Naive thymus-derived CD4-positive, alpha-beta T cell (primary cell): ENCODE results near the gene CTCFL. TPM values are rescaled to one million over a fixed set of nuclear protein-coding genes. Genes with fewer than 3 reads are reported as not detected.
A peak's percentile ranks its signal among the peaks of the same experiment; 100 is the strongest.

Experiments
- ATAC-seq: fragments of 150-1000 bp; cut with Tn5 transposase; 2 replicates; pipeline ENCODE4 v1.10.0; 2021; ENCODE audit warnings: mild to moderate bottlenecking, moderate library complexity
- CTCF ChIA-PET: fragments of 350-600 bp; sonication (Branson Sonifier 250); formaldehyde crosslinking; loops from one replicate; lab custom pipeline; 2021; ENCODE audit warnings: antibody characterized with exemption; lab: Charles Lee
- POLR2A ChIA-PET: fragments of 350-600 bp; sonication (Branson Sonifier 250); formaldehyde crosslinking; loops from one replicate; lab custom pipeline; 2021; ENCODE audit warnings: antibody characterized with exemption, inconsistent platforms; lab: Charles Lee
- DNase-seq, 9 donors: peaks; one replicate each; pipeline versions ENCODE4 v3.0.0 to v3.0.0-alpha.2; 2020 to 2022; ENCODE audit warnings: mixed read lengths in 1 of 9
- H3K27ac ChIP-seq: one replicate; pipeline ENCODE4 v1.7.0; 2013; ENCODE audit warnings: mild to moderate bottlenecking, low read depth, low read length, moderate library complexity
- H3K27me3 ChIP-seq, 2 donors: one replicate each; pipeline ENCODE4 v1.7.0; 2013; ENCODE audit warnings: low read length in 2 of 2, mild to moderate bottlenecking in 2 of 2, moderate library complexity in 2 of 2; ENCODE audit not compliant: control insufficient read depth in 2 of 2, insufficient read depth in 2 of 2
- H3K36me3 ChIP-seq, 3 experiments: 1 replicate in 2 of 3; 2 replicates in 1 of 3; pipeline ENCODE4 v1.7.0; 2013; ENCODE audit warnings: low read length in 3 of 3, mild to moderate bottlenecking in 3 of 3, moderate library complexity in 1 of 3; ENCODE audit not compliant: insufficient read depth in 3 of 3, control insufficient read depth in 2 of 3
- H3K4me1 ChIP-seq, 2 donors: one replicate each; pipeline ENCODE4 v1.7.0; 2013; ENCODE audit warnings: low read length in 2 of 2, mild to moderate bottlenecking in 2 of 2, moderate library complexity in 1 of 2; ENCODE audit not compliant: control insufficient read depth in 2 of 2, insufficient read depth in 2 of 2
- H3K4me3 ChIP-seq: 2 replicates; pipeline ENCODE4 v1.7.0; 2013; ENCODE audit warnings: mild to moderate bottlenecking, low read length
- H3K9me3 ChIP-seq, 3 experiments: 1 replicate in 2 of 3; 2 replicates in 1 of 3; pipeline ENCODE4 v1.7.0; 2013; ENCODE audit warnings: low read length in 3 of 3; ENCODE audit not compliant: control insufficient read depth in 2 of 3
- H3K27ac Mint-ChIP-seq, 9 donors: one replicate each; pipeline ENCODE4 v1.8.0; 2020 to 2022; ENCODE audit warnings: mixed read lengths in 9 of 9, mild to moderate bottlenecking in 8 of 9, moderate library complexity in 5 of 9, inconsistent platforms in 2 of 9
- H3K27me3 Mint-ChIP-seq, 5 donors: one replicate each; pipeline ENCODE4 v1.8.0; 2021 to 2022; ENCODE audit warnings: mixed read lengths in 5 of 5, mild to moderate bottlenecking in 1 of 5
- H3K36me3 Mint-ChIP-seq, 5 donors: one replicate each; pipeline ENCODE4 v1.8.0; 2020 to 2022; ENCODE audit warnings: mixed read lengths in 5 of 5, mild to moderate bottlenecking in 3 of 5, inconsistent platforms in 1 of 5
- H3K4me1 Mint-ChIP-seq, 7 donors: one replicate each; pipeline ENCODE4 v1.8.0; 2020 to 2022; ENCODE audit warnings: mixed read lengths in 7 of 7, mild to moderate bottlenecking in 3 of 7, inconsistent platforms in 1 of 7
- H3K4me3 Mint-ChIP-seq, 10 donors: one replicate each; pipeline ENCODE4 v1.8.0; 2020 to 2022; ENCODE audit warnings: mild to moderate bottlenecking in 10 of 10, mixed read lengths in 10 of 10, moderate library complexity in 6 of 10, inconsistent platforms in 2 of 10
- H3K9me3 Mint-ChIP-seq, 11 donors: one replicate each; pipeline ENCODE4 v1.8.0; 2020 to 2022; ENCODE audit warnings: mixed read lengths in 11 of 11, mild to moderate bottlenecking in 4 of 11, inconsistent platforms in 1 of 11, moderate library complexity in 1 of 11
- intact Hi-C, 2 donors: fragments of 100-400 bp; cut with micrococcal nuclease; formaldehyde crosslinking; loops; one replicate each; pipeline ENCODE4 v1.15.1; 2023
- polyA plus RNA-seq, 2 donors: library from polyadenylated mRNA; unstranded; fragments of 300-500 nt; fragmentation: Illumina TruSeq; gene quantifications; one replicate each; pipeline ENCODE4 v1.2.3, GENCODE V29; 2021
- total RNA-seq, 6 experiments: library from RNA in 5 of 6; stranded (reverse) in 5 of 6; gene quantifications; 1 replicate in 5 of 6; 2 replicates in 1 of 6; pipeline ENCODE4 v1.2.3 and lab custom pipeline; 2021 to 2026

Gene CTCFL
- total and polyA plus RNA-seq, 7 experiments from 2014 or later = not detected

GRCh38 chr20:57508381-57508780 is 16.6 kb downstream of the CTCFL start:
- POLR2A ChIA-PET = no interaction called here
- ATAC-seq = no peak
- no peak overlapping the region for H3K4me3 Mint-ChIP-seq

GRCh38 chr20:57507477-57507876 is 17.5 kb downstream of the CTCFL start:
- no peak for DNase-seq
- Mint-ChIP-seq H3K4me3 (no peak overlapping the region), H3K4me1 (peaks cover 0 to 4% (median 0%) of the 10 kb centered on the region in 7 donors), H3K36me3 (no peaks in the 10 kb centered on the region), H3K27me3 (peaks cover 5 to 55% (median 19%) of the 10 kb centered on the region in 5 donors), H3K9me3 (no peaks in the 10 kb centered on the region), H3K27ac (no peak overlapping the region)
- ChIA-PET POLR2A (no interaction called here), CTCF (interaction anchor here (0.9 kb wide), 1 partner anchor 109 kb away, joined by 5 read pairs; no protein-coding TSS in a partner anchor)
- H3K27me3 ChIP-seq = no peaks in the 10 kb centered on the region
- H3K36me3 ChIP-seq = no peaks in the 10 kb centered on the region
- no peak for ATAC-seq
- H3K4me3 ChIP-seq = no peak overlapping the region
- intact Hi-C loops = no loop called here
- no peaks in the 10 kb centered on the region for H3K9me3 ChIP-seq
- no peaks in the 10 kb centered on the region for H3K4me1 ChIP-seq
- H3K27ac ChIP-seq = no peak overlapping the region

More at GRCh38 chr20:57508381-57508780, 16.6 kb downstream of the CTCFL start:
- H3K4me3 ChIP-seq = no peak overlapping the region
- H3K27ac ChIP-seq = no peak overlapping the region
- H3K27me3 ChIP-seq = peaks cover 0 to under 1% of the 10 kb centered on the region in 2 donors
- DNase-seq = no peak
- CTCF ChIA-PET = no interaction called here
- Mint-ChIP-seq H3K4me1 (peaks cover 0 to 1% (median 0%) of the 10 kb centered on the region in 7 donors), H3K36me3 (no peaks in the 10 kb centered on the region), H3K9me3 (no peaks in the 10 kb centered on the region), H3K27ac (no peak overlapping the region), H3K27me3 (peaks cover 3 to 46% (median 15%) of the 10 kb centered on the region in 5 donors)
- intact Hi-C loops = no loop called here
- H3K4me1 ChIP-seq = no peaks in the 10 kb centered on the region
- no peaks in the 10 kb centered on the region for H3K9me3 ChIP-seq
- H3K36me3 ChIP-seq = no peaks in the 10 kb centered on the region

GRCh38 chr20:57505979-57506378 is 19.0 kb downstream of the CTCFL start:
- POLR2A ChIA-PET = no interaction called here
- Mint-ChIP-seq H3K27ac (no peak overlapping the region), H3K4me3 (no peak overlapping the region), H3K9me3 (no peaks in the 10 kb centered on the region), H3K36me3 (no peaks in the 10 kb centered on the region), H3K4me1 (peaks cover 0 to 5% (median 0%) of the 10 kb centered on the region in 7 donors), H3K27me3 (peaks cover 15 to 57% (median 27%) of the 10 kb centered on the region in 5 donors)
- ATAC-seq (no peak), DNase-seq (no peak)
- CTCF ChIA-PET = no interaction called here
- Histone ChIP-seq H3K4me1 (no peaks in the 10 kb centered on the region), H3K4me3 (no peak overlapping the region), H3K27me3 (no peaks in the 10 kb centered on the region), H3K27ac (no peak overlapping the region), H3K36me3 (no peaks in the 10 kb centered on the region), H3K9me3 (no peaks in the 10 kb centered on the region)
- intact Hi-C loops = no loop called here

- CTCF ChIA-PET = interaction anchor here (0.5 kb wide), 1 partner anchor 13 kb away, joined by 3 read pairs; no protein-coding TSS in a partner anchor
- no peak overlapping the region for H3K4me3 ChIP-seq
- no peaks in the 10 kb centered on the region for H3K9me3 ChIP-seq
- no peak overlapping the region for H3K27ac ChIP-seq
- Mint-ChIP-seq H3K9me3 (no peaks in the 10 kb centered on the region), H3K27ac (no peak overlapping the region), H3K36me3 (no peaks in the 10 kb centered on the region), H3K4me3 (no peak overlapping the region), H3K4me1 (peaks cover 0 to 5% (median 0%) of the 10 kb centered on the region in 7 donors), H3K27me3 (peaks cover 12 to 63% (median 27%) of the 10 kb centered on the region in 5 donors)
- DNase-seq (no peak), ATAC-seq (no peak)
- no peaks in the 10 kb centered on the region for H3K4me1 ChIP-seq
- H3K27me3 ChIP-seq = no peaks in the 10 kb centered on the region
- POLR2A ChIA-PET = no interaction called here
- H3K36me3 ChIP-seq = no peaks in the 10 kb centered on the region
- intact Hi-C loops = no loop called here
Observed at GRCh38 chr20:57504411-57504810, 20.5 kb downstream of the CTCFL start.

- Histone ChIP-seq H3K27me3 (peaks cover 0 to 4% of the 10 kb centered on the region in 2 donors), H3K4me3 (no peak overlapping the region), H3K36me3 (no peaks in the 10 kb centered on the region), H3K9me3 (no peaks in the 10 kb centered on the region), H3K27ac (no peak overlapping the region), H3K4me1 (peaks cover 6% of the 10 kb centered on the region in 2 donors)
- peak overlapping the region in 1 of 9 donors; percentile 55 for H3K27ac Mint-ChIP-seq
- CTCF ChIA-PET = no interaction called here
- no peaks in the 10 kb centered on the region for H3K9me3 Mint-ChIP-seq
- H3K27me3 Mint-ChIP-seq = peaks cover 17 to 59% (median 23%) of the 10 kb centered on the region in 5 donors
- DNase-seq (no peak), ATAC-seq (peak; percentile 32)
- H3K4me1 Mint-ChIP-seq = peaks cover 6 to 12% (median 7%) of the 10 kb centered on the region in 7 donors
- no peaks in the 10 kb centered on the region for H3K36me3 Mint-ChIP-seq
- POLR2A ChIA-PET = no interaction called here
- intact Hi-C loops = no loop called here
- H3K4me3 Mint-ChIP-seq = no peak overlapping the region
Observed at GRCh38 chr20:57503035-57503658, 21.8 kb downstream of the CTCFL start.

GRCh38 chr20:57502336-57502700 is 22.6 kb downstream of the CTCFL start:
- no peaks in the 10 kb centered on the region for H3K36me3 ChIP-seq
- Mint-ChIP-seq H3K27me3 (peaks cover 17 to 61% (median 24%) of the 10 kb centered on the region in 5 donors), H3K4me1 (peaks cover 6 to 12% (median 8%) of the 10 kb centered on the region in 7 donors), H3K4me3 (no peak overlapping the region), H3K27ac (no peak overlapping the region), H3K9me3 (no peaks in the 10 kb centered on the region), H3K36me3 (no peaks in the 10 kb centered on the region)
- ATAC-seq (no peak), DNase-seq (no peak)
- no peaks in the 10 kb centered on the region for H3K9me3 ChIP-seq
- CTCF ChIA-PET = no interaction called here
- peaks cover 6 to 8% of the 10 kb centered on the region in 2 donors for H3K4me1 ChIP-seq
- H3K27me3 ChIP-seq = peaks cover 0 to 5% of the 10 kb centered on the region in 2 donors
- no peak overlapping the region for H3K27ac ChIP-seq
- intact Hi-C loops = no loop called here
- POLR2A ChIA-PET = no interaction called here
- H3K4me3 ChIP-seq = no peak overlapping the region
